Measurements from ENCODE around the gene PCDH10.

Gene PCDH10

GRCh38 chr4:133152831-133153481, 3.9 kb downstream of the PCDH10 start:
- H3K4me1 ChIP-seq, result peaks cover 0 to 13% (median 5%) of the 10 kb centered on the region in 10 experiments; a peak in 10 of 20 replicates
- H3K4me2 ChIP-seq, result no peak overlapping the region
- no peak for TF ChIP-seq Cebpa-rat (IDR thresholded peaks at IDR 0.05)
- peaks cover 17 to 26% (median 21%) of the 10 kb centered on the region in 11 experiments for H3K27me3 ChIP-seq
- H3K36me3 ChIP-seq, result no peaks in the 10 kb centered on the region
- no peak overlapping the region for H3K4me3 ChIP-seq
- H3K9me3 ChIP-seq (replicated peaks in 1 of 11), result peaks cover 49 to 54% (median 51%) of the 10 kb centered on the region in 11 experiments
- H4K20me1 ChIP-seq, result no peaks in the 10 kb centered on the region
- H3K9ac ChIP-seq, result no peak overlapping the region
- no peak overlapping the region for H3K27ac ChIP-seq

GRCh38 chr4:133154725-133155124, 5.6 kb downstream of the PCDH10 start:
- Histone ChIP-seq H3K4me2 (no peak overlapping the region), H3K9me3 (replicated peaks in 1 of 11) (peaks cover 33 to 37% (median 34%) of the 10 kb centered on the region in 11 experiments), H4K20me1 (no peaks in the 10 kb centered on the region), H3K27ac (no peak overlapping the region), H3K27me3 (peaks cover 0 to 8% (median 3%) of the 10 kb centered on the region in 11 experiments; a peak in 10 of 22 replicates), H3K9ac (no peak overlapping the region), H3K4me1 (peaks cover 0 to 14% (median 6%) of the 10 kb centered on the region in 10 experiments; a peak in 10 of 20 replicates), H3K4me3 (no peak overlapping the region), H3K36me3 (no peaks in the 10 kb centered on the region)
- no peak for TF ChIP-seq Cebpa-rat (IDR thresholded peaks at IDR 0.05)

DNA sequence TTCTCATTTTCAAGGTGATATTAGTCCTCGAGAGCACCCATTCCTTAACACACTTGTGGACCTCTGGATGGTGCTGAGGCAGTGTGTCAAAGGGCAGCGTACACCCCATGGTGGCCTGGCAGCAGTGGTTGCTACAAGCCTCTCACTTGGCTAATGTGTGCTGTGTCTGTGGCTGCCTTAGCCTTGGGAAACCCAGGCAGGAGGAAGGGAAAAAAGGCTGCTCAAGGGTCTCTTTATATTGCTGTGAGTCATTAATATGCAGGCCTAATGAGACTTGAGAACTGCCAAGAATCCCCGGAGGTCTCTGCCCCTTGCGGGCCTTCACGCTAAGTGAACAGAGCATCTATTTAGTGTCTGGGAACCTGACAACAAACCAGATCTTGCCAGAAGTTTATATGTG, 7.0 kb downstream of the PCDH10 start:
- H3K27ac ChIP-seq, result no peak overlapping the region
- H3K4me2 ChIP-seq, result no peak overlapping the region
- no peak for TF ChIP-seq Cebpa-rat (IDR thresholded peaks at IDR 0.05)
- peaks cover 19 to 23% (median 20%) of the 10 kb centered on the region in 11 experiments for H3K9me3 ChIP-seq (replicated peaks in 1 of 11)
- H4K20me1 ChIP-seq, result no peaks in the 10 kb centered on the region
- H3K9ac ChIP-seq, result no peak overlapping the region
- H3K4me3 ChIP-seq, result no peak overlapping the region
- H3K27me3 ChIP-seq, result peaks cover 0 to 7% (median 0%) of the 10 kb centered on the region in 11 experiments; a peak in 2 of 22 replicates
- H3K36me3 ChIP-seq, result no peaks in the 10 kb centered on the region
- H3K4me1 ChIP-seq, result peaks cover 0 to 14% (median 6%) of the 10 kb centered on the region in 10 experiments; a peak in 10 of 20 replicates

- Histone ChIP-seq H3K27ac (no peak overlapping the region), H4K20me1 (no peaks in the 10 kb centered on the region), H3K4me3 (no peak overlapping the region), H3K27me3 (peaks cover 0 to 7% (median 0%) of the 10 kb centered on the region in 11 experiments; a peak in 2 of 22 replicates), H3K9me3 (replicated peaks in 1 of 11) (peaks cover 14 to 18% (median 15%) of the 10 kb centered on the region in 11 experiments), H3K9ac (no peak overlapping the region), H3K4me2 (no peak overlapping the region), H3K4me1 (peaks cover 0 to 14% (median 6%) of the 10 kb centered on the region in 10 experiments; a peak in 10 of 20 replicates), H3K36me3 (no peaks in the 10 kb centered on the region)
- no peak for TF ChIP-seq Cebpa-rat (IDR thresholded peaks at IDR 0.05)
Measured at GRCh38 chr4:133156556-133156955, 7.5 kb downstream of the PCDH10 start.

DNA sequence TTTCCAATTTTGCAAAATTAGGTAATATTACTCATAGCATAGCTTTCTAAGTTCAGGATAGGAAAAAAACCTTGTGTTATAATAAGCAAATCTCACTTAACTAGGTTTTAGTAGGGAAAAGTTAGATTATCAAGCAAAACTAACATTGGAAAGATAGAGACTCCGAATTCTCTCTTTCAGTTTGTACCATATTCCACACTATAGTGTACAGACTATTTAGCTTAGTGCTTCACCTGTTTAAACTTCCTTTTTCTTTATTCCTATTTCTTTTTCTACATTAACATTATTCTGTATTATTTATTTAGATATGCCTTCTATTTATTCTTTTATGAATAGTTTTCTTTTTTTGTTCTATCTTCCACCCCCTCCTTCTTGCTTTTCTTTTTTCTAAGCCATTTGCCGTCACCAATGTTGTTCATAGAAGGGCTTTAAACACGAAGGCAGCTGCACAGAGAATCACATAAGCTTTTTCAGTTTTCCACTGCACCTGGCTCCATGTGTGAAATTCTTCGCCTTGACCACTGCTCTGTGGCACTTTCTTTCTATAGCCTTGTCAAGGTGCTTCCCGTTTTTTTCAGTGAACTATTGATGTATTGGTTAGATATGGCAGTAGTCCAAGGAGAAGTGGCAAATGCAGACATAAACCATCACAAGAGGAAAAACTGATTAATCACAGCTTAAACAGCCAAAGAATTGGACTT, 8.5 kb downstream of the PCDH10 start:
- Histone ChIP-seq H3K36me3 (no peaks in the 10 kb centered on the region), H3K4me1 (peaks cover 0 to 14% (median 6%) of the 10 kb centered on the region in 10 experiments; a peak in 10 of 20 replicates), H3K27ac (no peak overlapping the region), H3K4me3 (no peak overlapping the region), H3K27me3 (peaks cover 0 to 6% (median 0%) of the 10 kb centered on the region in 11 experiments; a peak in 2 of 22 replicates), H3K9ac (no peak overlapping the region), H3K4me2 (peak overlapping the region in 8 of 11 experiments; percentile 22 to 59 (median 44); a peak in 12 of 22 replicates), H4K20me1 (no peaks in the 10 kb centered on the region), H3K9me3 (replicated peaks in 1 of 11) (peaks cover 4 to 8% (median 5%) of the 10 kb centered on the region in 11 experiments)
- TF ChIP-seq Cebpa-rat (IDR thresholded peaks at IDR 0.05), result no peak

- Histone ChIP-seq H3K9me3 (replicated peaks in 1 of 11) (no peaks in the 10 kb centered on the region), H3K36me3 (no peaks in the 10 kb centered on the region), H3K27ac (no peak overlapping the region), H3K4me1 (peaks cover 0 to 14% (median 6%) of the 10 kb centered on the region in 10 experiments; a peak in 10 of 20 replicates), H3K9ac (no peak overlapping the region), H3K4me3 (no peak overlapping the region), H4K20me1 (no peaks in the 10 kb centered on the region), H3K27me3 (no peaks in the 10 kb centered on the region), H3K4me2 (no peak overlapping the region)
- TF ChIP-seq Cebpa-rat (IDR thresholded peaks at IDR 0.05), result no peak
Measured at GRCh38 chr4:133160853-133161252, 11.8 kb downstream of the PCDH10 start.

GRCh38 chr4:133161570-133162295, 12.6 kb downstream of the PCDH10 start:
- H3K4me2 ChIP-seq, result no peak overlapping the region
- no peaks in the 10 kb centered on the region for H3K27me3 ChIP-seq
- TF ChIP-seq Cebpa-rat (IDR thresholded peaks at IDR 0.05), result no peak
- no peak overlapping the region for H3K9ac ChIP-seq
- H3K9me3 ChIP-seq (replicated peaks in 1 of 11), result no peaks in the 10 kb centered on the region
- no peak overlapping the region for H3K27ac ChIP-seq
- H4K20me1 ChIP-seq, result no peaks in the 10 kb centered on the region
- no peaks in the 10 kb centered on the region for H3K36me3 ChIP-seq
- H3K4me3 ChIP-seq, result no peak overlapping the region
- peaks cover 0 to 9% (median 6%) of the 10 kb centered on the region in 10 experiments; a peak in 10 of 20 replicates for H3K4me1 ChIP-seq

GRCh38 chr4:133162941-133163340, 13.8 kb downstream of the PCDH10 start:
- Histone ChIP-seq H3K9ac (no peak overlapping the region), H4K20me1 (no peaks in the 10 kb centered on the region), H3K4me1 (peaks cover 0 to under 1% (median under 1%) of the 10 kb centered on the region in 10 experiments; a peak in 6 of 20 replicates), H3K27me3 (no peaks in the 10 kb centered on the region), H3K4me3 (no peak overlapping the region), H3K4me2 (no peak overlapping the region), H3K27ac (no peak overlapping the region), H3K36me3 (no peaks in the 10 kb centered on the region), H3K9me3 (replicated peaks in 1 of 11) (no peaks in the 10 kb centered on the region)
- no peak for TF ChIP-seq Cebpa-rat (IDR thresholded peaks at IDR 0.05)

DNA sequence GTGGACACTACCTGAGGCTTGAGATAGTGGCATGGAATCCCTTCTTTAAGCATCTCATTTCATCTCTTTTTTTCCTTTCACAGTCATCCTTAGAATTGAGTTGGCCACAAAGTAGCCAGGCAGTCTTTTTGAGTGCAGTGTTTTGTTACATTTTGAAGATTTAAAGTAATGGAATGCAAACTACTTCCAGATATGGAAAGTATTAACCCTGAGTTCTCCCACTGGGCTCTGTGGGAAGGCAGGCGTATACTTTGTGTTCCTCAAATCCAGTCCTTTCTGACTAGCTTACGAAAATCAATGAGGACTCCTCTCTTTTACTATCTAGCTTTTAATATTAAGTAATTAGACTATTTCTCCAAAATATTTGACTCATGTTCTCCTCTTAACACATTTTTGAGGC, 29.9 kb downstream of the PCDH10 start:
- Histone ChIP-seq H3K4me3 (no peak overlapping the region), H3K27ac (no peak overlapping the region), H3K9me3 (replicated peaks in 1 of 11) (no peaks in the 10 kb centered on the region), H3K27me3 (no peaks in the 10 kb centered on the region), H4K20me1 (no peaks in the 10 kb centered on the region), H3K9ac (no peak overlapping the region), H3K4me1 (no peaks in the 10 kb centered on the region), H3K4me2 (no peak overlapping the region), H3K36me3 (no peaks in the 10 kb centered on the region)
- no peak for TF ChIP-seq Cebpa-rat (IDR thresholded peaks at IDR 0.05)

Data from BLaER1 treated with 17β-estradiol and CSF1 and Interleukin-3, amounts not matched to agents 10 nM and 100 nM (cell line).